Activated CD4-positive, alpha-beta T cell treated with anti-CD3 and anti-CD28 coated beads for 36 hours (primary cell): ENCODE results near the gene MAGEB1. TPM values are rescaled to one million over a fixed set of nuclear protein-coding genes. Genes with fewer than 3 reads are reported as not detected.

Source experiments
- ATAC-seq: fragments of 200-7000 bp; cut with Tn5 transposase; one replicate; pipeline ENCODE4 v1.10.0; 2021; ENCODE audit warnings: mild to moderate bottlenecking, moderate library complexity
- CTCF ChIA-PET: fragments of 350-600 bp; sonication (Branson Sonifier 250); formaldehyde crosslinking; loops from one replicate; lab custom pipeline; 2021; ENCODE audit warnings: antibody characterized with exemption; lab: Charles Lee
- POLR2A ChIA-PET: fragments of 350-600 bp; sonication (Branson Sonifier 250); formaldehyde crosslinking; loops from one replicate; lab custom pipeline; 2021; ENCODE audit warnings: antibody characterized with exemption, inconsistent platforms; lab: Charles Lee
- DNase-seq: peaks from one replicate; pipeline ENCODE4 v3.0.0-alpha.2; 2020
- H3K27ac Mint-ChIP-seq: one replicate; pipeline ENCODE4 v1.8.0; 2021; ENCODE audit warnings: mixed read lengths
- H3K27me3 Mint-ChIP-seq: one replicate; pipeline ENCODE4 v1.8.0; 2021; ENCODE audit warnings: mixed read lengths
- H3K36me3 Mint-ChIP-seq: one replicate; pipeline ENCODE4 v1.8.0; 2021; ENCODE audit warnings: low read depth, mixed read lengths
- H3K4me1 Mint-ChIP-seq: one replicate; pipeline ENCODE4 v1.8.0; 2021; ENCODE audit warnings: mixed read lengths
- H3K4me3 Mint-ChIP-seq: one replicate; pipeline ENCODE4 v1.8.0; 2021; ENCODE audit warnings: mild to moderate bottlenecking, moderate library complexity, mixed read lengths
- H3K9me3 Mint-ChIP-seq: one replicate; pipeline ENCODE4 v1.8.0; 2021; ENCODE audit warnings: low read depth, mixed read lengths
- intact Hi-C, 2 experiments: fragments of 100-400 bp; cut with DNase I in 1 of 2; cut with micrococcal nuclease in 1 of 2; formaldehyde crosslinking; loops; one replicate each; pipeline versions ENCODE4 v1.14.2 to v1.15.1; 2022 to 2024; cut with DNase I, micrococcal nuclease
- total RNA-seq, 2 experiments: library from RNA; stranded (reverse); gene quantifications; one replicate each; pipeline ENCODE4 v1.2.3, GENCODE V29; 2021

Gene MAGEB1
- total RNA-seq, 2 experiments from 2014 or later, result not detected

DNA sequence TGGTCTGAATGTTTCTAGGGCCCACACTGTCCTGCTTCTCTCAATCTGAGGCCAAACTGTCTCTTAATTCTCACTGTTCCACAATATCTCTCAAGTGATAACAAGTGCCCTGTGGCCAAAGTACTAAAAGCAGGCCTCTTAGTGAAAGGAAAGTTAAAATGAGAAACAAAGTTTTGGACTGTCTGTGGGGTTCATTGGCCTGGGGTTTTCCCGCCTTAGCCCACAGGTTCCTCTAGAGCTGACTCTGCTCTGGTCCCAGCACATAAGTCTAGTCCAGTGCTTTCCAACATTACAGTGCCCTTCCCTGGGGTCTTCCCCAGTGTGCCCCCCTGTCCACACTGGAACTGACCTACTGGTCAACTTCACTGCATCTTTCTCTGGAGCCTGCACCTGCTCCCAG, 6.3 kb downstream of the MAGEB1 start:
- Mint-ChIP-seq H3K36me3 (no peaks in the 10 kb centered on the region), H3K9me3 (no peaks in the 10 kb centered on the region), H3K4me3 (no peak overlapping the region), H3K27ac (no peak overlapping the region), H3K4me1 (no peaks in the 10 kb centered on the region), H3K27me3 (no peaks in the 10 kb centered on the region)
- DNase-seq (no peak), ATAC-seq (no peak)
- ChIA-PET CTCF (no interaction called here), POLR2A (no interaction called here)
- intact Hi-C loops, result no loop called here

- Mint-ChIP-seq H3K36me3 (no peaks in the 10 kb centered on the region), H3K4me3 (no peak overlapping the region), H3K4me1 (no peaks in the 10 kb centered on the region), H3K9me3 (no peaks in the 10 kb centered on the region), H3K27me3 (no peaks in the 10 kb centered on the region), H3K27ac (no peak overlapping the region)
- CTCF ChIA-PET, result interaction anchor here (0.6 kb wide), 1 partner anchor 73 kb away, joined by 3 read pairs; no protein-coding TSS in a partner anchor
- DNase-seq, result no peak
- POLR2A ChIA-PET, result no interaction called here
- intact Hi-C loops, result no loop called here
- no peak for ATAC-seq
These were observed 13.0 kb downstream of the MAGEB1 start for GRCh38 chrX:30259927-30260326.

- H3K36me3 Mint-ChIP-seq, result no peaks in the 10 kb centered on the region
- ATAC-seq, result no peak
- ChIA-PET POLR2A (no interaction called here), CTCF (no interaction called here)
- intact Hi-C loops, result no loop called here
- no peaks in the 10 kb centered on the region for H3K4me1 Mint-ChIP-seq
- no peak overlapping the region for H3K27ac Mint-ChIP-seq
- no peaks in the 10 kb centered on the region for H3K9me3 Mint-ChIP-seq
- no peak for DNase-seq
- H3K4me3 Mint-ChIP-seq, result no peak overlapping the region
- no peaks in the 10 kb centered on the region for H3K27me3 Mint-ChIP-seq
These were observed 14.1 kb downstream of the MAGEB1 start for GRCh38 chrX:30261012-30261411.

GRCh38 chrX:30262763-30263162, 15.8 kb downstream of the MAGEB1 start:
- no peaks in the 10 kb centered on the region for H3K4me1 Mint-ChIP-seq
- H3K27me3 Mint-ChIP-seq, result no peaks in the 10 kb centered on the region
- no peaks in the 10 kb centered on the region for H3K9me3 Mint-ChIP-seq
- H3K27ac Mint-ChIP-seq, result no peak overlapping the region
- no peaks in the 10 kb centered on the region for H3K36me3 Mint-ChIP-seq
- ChIA-PET POLR2A (no interaction called here), CTCF (no interaction called here)
- DNase-seq (no peak), ATAC-seq (no peak)
- no peak overlapping the region for H3K4me3 Mint-ChIP-seq
- intact Hi-C loops, result no loop called here

GRCh38 chrX:30270639-30271038, 23.7 kb downstream of the MAGEB1 start:
- no peaks in the 10 kb centered on the region for H3K9me3 Mint-ChIP-seq

GRCh38 chrX:30275498-30275897, 28.6 kb downstream of the MAGEB1 start:
- Mint-ChIP-seq H3K27ac (no peak overlapping the region), H3K4me3 (no peak overlapping the region), H3K36me3 (no peaks in the 10 kb centered on the region), H3K9me3 (no peaks in the 10 kb centered on the region), H3K4me1 (peaks cover 6% of the 10 kb centered on the region), H3K27me3 (peaks cover 2% of the 10 kb centered on the region)
- ChIA-PET POLR2A (no interaction called here), CTCF (no interaction called here)
- intact Hi-C loops, result loop anchor here in 1 of 2 experiments (2.0 kb wide), 1 partner anchor 229 kb away; no protein-coding TSS in a partner anchor
- ATAC-seq (no peak), DNase-seq (no peak)

More at GRCh38 chrX:30270639-30271038, 23.7 kb downstream of the MAGEB1 start:
- ChIA-PET CTCF (no interaction called here), POLR2A (no interaction called here)
- Mint-ChIP-seq H3K4me1 (no peaks in the 10 kb centered on the region), H3K36me3 (no peaks in the 10 kb centered on the region), H3K27ac (no peak overlapping the region), H3K4me3 (no peak overlapping the region), H3K27me3 (peaks cover 2% of the 10 kb centered on the region)
- intact Hi-C loops, result no loop called here
- DNase-seq (no peak), ATAC-seq (no peak)

DNA sequence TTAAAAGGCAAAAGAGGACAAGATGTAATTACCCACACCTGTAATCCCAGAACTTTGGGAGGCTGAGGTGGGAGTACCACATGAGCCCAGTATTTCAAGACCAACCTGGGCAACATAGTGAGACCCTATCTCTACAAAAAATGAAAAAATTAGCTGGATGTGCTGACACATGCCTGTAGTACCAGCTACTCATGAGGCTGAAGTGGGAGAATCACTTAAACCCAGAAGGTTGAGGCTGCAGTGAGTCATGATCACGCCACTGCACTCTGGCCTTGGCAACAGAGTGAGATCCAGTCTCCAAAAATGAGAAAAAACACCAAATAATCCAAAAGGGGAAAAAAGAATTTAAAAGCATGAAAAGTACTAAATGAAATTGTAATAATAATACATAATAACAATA, 31.4 kb downstream of the MAGEB1 start:
- CTCF ChIA-PET, result no interaction called here
- POLR2A ChIA-PET, result no interaction called here
- ATAC-seq (no peak), DNase-seq (no peak)
- intact Hi-C loops, result no loop called here
- Mint-ChIP-seq H3K27ac (no peak overlapping the region), H3K27me3 (no peaks in the 10 kb centered on the region), H3K9me3 (no peaks in the 10 kb centered on the region), H3K4me1 (peaks cover 6% of the 10 kb centered on the region), H3K36me3 (no peaks in the 10 kb centered on the region), H3K4me3 (no peak overlapping the region)

DNA sequence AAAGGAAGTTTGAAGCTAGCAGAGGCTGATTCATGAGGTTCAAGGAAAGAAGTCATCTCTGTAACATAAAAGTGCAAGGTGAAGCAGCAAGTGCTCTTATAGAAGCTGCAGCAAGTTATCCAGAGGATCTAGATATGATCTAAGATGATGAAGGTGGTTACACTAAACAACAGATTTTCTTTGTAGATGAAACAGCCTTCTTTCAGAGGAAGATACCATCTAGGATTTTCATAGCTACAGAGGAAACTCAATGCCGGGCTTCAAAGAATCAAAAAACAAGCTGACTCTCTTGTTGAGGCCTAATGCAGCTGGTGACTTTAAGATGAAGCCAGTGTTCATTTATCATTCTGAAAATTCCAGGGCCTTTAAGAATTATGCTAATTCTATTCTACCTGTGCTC, 33.5 kb downstream of the MAGEB1 start:
- ATAC-seq (no peak), DNase-seq (no peak)
- Mint-ChIP-seq H3K9me3 (no peaks in the 10 kb centered on the region), H3K36me3 (no peaks in the 10 kb centered on the region), H3K4me3 (no peak overlapping the region), H3K4me1 (peaks cover 9% of the 10 kb centered on the region), H3K27me3 (no peaks in the 10 kb centered on the region), H3K27ac (no peak overlapping the region)
- POLR2A ChIA-PET, result no interaction called here
- CTCF ChIA-PET, result no interaction called here
- intact Hi-C loops, result no loop called here

DNA sequence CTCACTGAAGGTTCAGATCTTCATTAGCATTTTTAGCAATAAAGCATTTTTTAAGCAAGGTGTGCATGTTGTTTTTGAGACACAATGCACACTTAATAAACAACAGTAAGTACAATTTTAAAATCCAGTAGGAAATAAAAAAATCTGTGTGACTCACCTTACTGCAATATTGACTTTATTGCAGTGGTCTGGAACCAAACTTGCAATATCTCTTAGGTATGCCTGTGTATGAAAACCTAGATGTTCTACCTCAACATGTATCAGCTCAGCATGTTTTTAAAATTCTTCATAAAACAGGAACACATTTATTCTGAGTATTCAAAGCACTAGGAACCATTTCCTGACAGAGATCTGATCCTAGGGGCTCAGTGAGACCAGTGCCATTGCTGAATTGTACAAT, 35.6 kb downstream of the MAGEB1 start:
- ATAC-seq (no peak), DNase-seq (no peak)
- H3K36me3 Mint-ChIP-seq, result no peaks in the 10 kb centered on the region
- POLR2A ChIA-PET, result no interaction called here
- no peaks in the 10 kb centered on the region for H3K27me3 Mint-ChIP-seq
- no peaks in the 10 kb centered on the region for H3K9me3 Mint-ChIP-seq
- intact Hi-C loops, result no loop called here
- CTCF ChIA-PET, result no interaction called here
- H3K4me1 Mint-ChIP-seq, result peaks cover 9% of the 10 kb centered on the region
- no peak overlapping the region for H3K4me3 Mint-ChIP-seq
- H3K27ac Mint-ChIP-seq, result no peak overlapping the region

GRCh38 chrX:30283456-30284200, 36.7 kb downstream of the MAGEB1 start:
- no peak overlapping the region for H3K27ac Mint-ChIP-seq
- intact Hi-C loops, result no loop called here
- no peaks in the 10 kb centered on the region for H3K27me3 Mint-ChIP-seq
- ATAC-seq (peak; percentile 53), DNase-seq (no peak)
- POLR2A ChIA-PET, result no interaction called here
- CTCF ChIA-PET, result no interaction called here
- no peaks in the 10 kb centered on the region for H3K36me3 Mint-ChIP-seq
- no peaks in the 10 kb centered on the region for H3K9me3 Mint-ChIP-seq
- H3K4me3 Mint-ChIP-seq, result no peak overlapping the region
- H3K4me1 Mint-ChIP-seq, result peaks cover 9% of the 10 kb centered on the region

- ATAC-seq (no peak), DNase-seq (no peak)
- ChIA-PET POLR2A (no interaction called here), CTCF (no interaction called here)
- H3K27ac Mint-ChIP-seq, result no peak overlapping the region
- H3K4me3 Mint-ChIP-seq, result no peak overlapping the region
- H3K36me3 Mint-ChIP-seq, result no peaks in the 10 kb centered on the region
- H3K27me3 Mint-ChIP-seq, result no peaks in the 10 kb centered on the region
- peaks cover 2% of the 10 kb centered on the region for H3K9me3 Mint-ChIP-seq
- intact Hi-C loops, result no loop called here
- H3K4me1 Mint-ChIP-seq, result no peaks in the 10 kb centered on the region
These were observed 49.7 kb downstream of the MAGEB1 start for GRCh38 chrX:30296408-30297254.

DNA sequence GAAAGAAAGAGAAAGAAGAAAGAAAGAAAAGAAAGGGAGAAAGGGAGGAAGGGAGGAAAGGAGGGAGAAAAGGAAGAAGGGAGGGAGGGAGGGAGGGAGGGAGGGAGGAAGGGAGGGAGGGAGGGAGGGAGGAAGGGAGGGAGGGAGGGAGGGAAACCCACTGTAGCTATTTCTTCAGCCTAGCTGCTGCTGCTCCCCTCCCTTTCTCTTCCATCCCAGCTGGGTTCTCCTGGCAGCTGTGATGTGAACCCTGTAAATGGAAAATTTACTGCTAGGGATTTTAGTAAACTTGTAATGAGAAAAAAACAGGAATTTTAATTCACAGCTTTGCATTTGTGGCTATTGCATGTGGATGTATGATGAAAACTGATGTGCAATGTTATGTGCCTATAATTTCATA, 54.3 kb downstream of the MAGEB1 start:
- Mint-ChIP-seq H3K4me3 (no peak overlapping the region), H3K9me3 (no peaks in the 10 kb centered on the region), H3K27ac (no peak overlapping the region), H3K27me3 (no peaks in the 10 kb centered on the region), H3K4me1 (no peaks in the 10 kb centered on the region), H3K36me3 (no peaks in the 10 kb centered on the region)
- no peak for DNase-seq
- intact Hi-C loops, result no loop called here
- ChIA-PET CTCF (interaction anchor here (0.6 kb wide), 1 partner anchor 8 kb away, joined by 5 read pairs; no protein-coding TSS in a partner anchor), POLR2A (no interaction called here)
- ATAC-seq, result no peak
